ENCODE data around the gene IGF2R. TPM values are rescaled to one million over a fixed set of nuclear protein-coding genes. Genes with fewer than 3 reads are reported as not detected.

Gene IGF2R
- total RNA-seq, 6 experiments from 2014 or later, result 77.3 to 119 (median 88.1) TPM

DNA sequence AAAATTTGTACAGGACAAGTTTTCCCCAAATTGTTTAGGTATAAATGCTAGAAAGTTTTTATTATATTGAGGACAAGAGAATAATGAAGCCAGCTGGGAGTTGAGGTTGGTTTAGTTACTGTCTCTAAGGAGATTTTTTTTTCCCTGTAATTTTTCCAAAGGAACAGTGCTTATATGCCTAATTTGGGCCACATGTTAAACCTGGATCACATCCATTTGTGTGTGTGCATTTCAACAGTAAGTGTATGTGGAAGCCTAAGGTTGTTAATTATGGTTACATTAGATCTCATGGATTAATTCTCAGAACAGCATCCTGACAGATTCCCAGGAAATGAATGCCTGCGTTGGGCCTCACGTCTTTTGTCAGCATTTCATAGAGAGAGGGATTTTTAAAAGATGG is 4.5 kb downstream of the IGF2R start:
- peaks cover 78% of the 10 kb centered on the region for H3K4me1 Mint-ChIP-seq (ENCODE audit: low read depth)
- H3K9me3 Mint-ChIP-seq, result no peaks in the 10 kb centered on the region
- H3K27me3 Mint-ChIP-seq (ENCODE audit: insufficient read depth), result no peaks in the 10 kb centered on the region
- peak overlapping the region; percentile 64 for H3K27ac Mint-ChIP-seq
- H3K36me3 Mint-ChIP-seq (ENCODE audit: low read depth), result peaks cover 9% of the 10 kb centered on the region
- DNase-seq, result no peak
- H3K4me3 Mint-ChIP-seq, result no peak overlapping the region
- TF ChIP-seq, protein P1, sequence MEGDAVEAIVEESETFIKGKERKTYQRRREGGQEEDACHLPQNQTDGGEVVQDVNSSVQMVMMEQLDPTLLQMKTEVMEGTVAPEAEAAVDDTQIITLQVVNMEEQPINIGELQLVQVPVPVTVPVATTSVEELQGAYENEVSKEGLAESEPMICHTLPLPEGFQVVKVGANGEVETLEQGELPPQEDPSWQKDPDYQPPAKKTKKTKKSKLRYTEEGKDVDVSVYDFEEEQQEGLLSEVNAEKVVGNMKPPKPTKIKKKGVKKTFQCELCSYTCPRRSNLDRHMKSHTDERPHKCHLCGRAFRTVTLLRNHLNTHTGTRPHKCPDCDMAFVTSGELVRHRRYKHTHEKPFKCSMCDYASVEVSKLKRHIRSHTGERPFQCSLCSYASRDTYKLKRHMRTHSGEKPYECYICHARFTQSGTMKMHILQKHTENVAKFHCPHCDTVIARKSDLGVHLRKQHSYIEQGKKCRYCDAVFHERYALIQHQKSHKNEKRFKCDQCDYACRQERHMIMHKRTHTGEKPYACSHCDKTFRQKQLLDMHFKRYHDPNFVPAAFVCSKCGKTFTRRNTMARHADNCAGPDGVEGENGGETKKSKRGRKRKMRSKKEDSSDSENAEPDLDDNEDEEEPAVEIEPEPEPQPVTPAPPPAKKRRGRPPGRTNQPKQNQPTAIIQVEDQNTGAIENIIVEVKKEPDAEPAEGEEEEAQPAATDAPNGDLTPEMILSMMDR (IDR thresholded peaks at IDR 0.05), result no peak

DNA sequence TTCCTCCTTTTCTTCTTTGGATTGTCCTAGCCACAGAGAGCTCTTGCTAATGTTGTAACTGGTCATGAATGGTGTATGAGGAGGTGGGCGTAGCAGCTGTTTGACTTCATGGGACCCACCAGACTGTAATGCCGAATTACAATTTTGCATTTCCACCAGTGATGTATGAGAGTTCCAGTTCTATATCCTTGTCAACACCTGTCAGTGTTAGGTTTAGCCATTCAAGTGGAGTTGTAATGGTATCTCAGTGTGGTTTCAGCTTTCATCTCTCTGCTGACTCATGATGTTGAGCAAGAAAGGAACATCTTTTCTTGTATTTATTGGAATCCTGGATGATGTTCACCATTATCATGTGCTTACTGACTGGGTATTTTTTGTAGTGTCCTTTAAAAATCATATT is 5.1 kb downstream of the IGF2R start:
- H3K4me1 Mint-ChIP-seq (ENCODE audit: low read depth), result peaks cover 81% of the 10 kb centered on the region
- H3K4me3 Mint-ChIP-seq, result no peak overlapping the region
- H3K36me3 Mint-ChIP-seq (ENCODE audit: low read depth), result peaks cover 9% of the 10 kb centered on the region
- no peaks in the 10 kb centered on the region; the same call in 1 of the 2 replicates for H3K27me3 Mint-ChIP-seq (ENCODE audit: insufficient read depth)
- DNase-seq, result peak; percentile 79
- H3K27ac Mint-ChIP-seq, result peak overlapping the region; percentile 64
- no peaks in the 10 kb centered on the region for H3K9me3 Mint-ChIP-seq
- TF ChIP-seq, protein P1 (IDR thresholded peaks at IDR 0.05), result no peak

DNA sequence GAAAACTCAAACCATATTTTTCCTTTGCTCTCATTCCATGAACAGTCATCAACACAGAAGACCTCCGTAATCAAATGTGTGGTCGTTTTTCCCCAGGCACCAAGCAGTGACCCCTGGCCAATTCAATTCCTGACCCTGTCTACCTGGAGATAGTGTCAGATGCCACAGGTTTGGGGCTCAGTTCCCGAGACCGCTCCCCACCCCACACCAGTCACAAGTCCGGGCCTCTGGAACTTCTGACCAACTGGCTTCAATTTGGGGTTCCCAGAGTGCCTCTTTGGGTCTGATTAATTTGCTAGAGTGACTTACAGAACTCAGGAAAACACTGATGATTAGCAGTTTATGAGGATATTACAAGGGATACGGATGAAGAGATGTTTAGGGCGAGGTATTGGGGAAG is 6.0 kb downstream of the IGF2R start:
- H3K27me3 Mint-ChIP-seq (ENCODE audit: insufficient read depth), result no peaks in the 10 kb centered on the region; the same call in 1 of the 2 replicates
- peaks cover 87% of the 10 kb centered on the region for H3K4me1 Mint-ChIP-seq (ENCODE audit: low read depth)
- no peak for DNase-seq
- H3K9me3 Mint-ChIP-seq, result no peaks in the 10 kb centered on the region
- no peak overlapping the region for H3K4me3 Mint-ChIP-seq
- H3K36me3 Mint-ChIP-seq (ENCODE audit: low read depth), result peaks cover 12% of the 10 kb centered on the region
- peak overlapping the region; percentile 64; the same call in 1 of the 2 replicates for H3K27ac Mint-ChIP-seq
- TF ChIP-seq, protein P1 (IDR thresholded peaks at IDR 0.05), result no peak

DNA sequence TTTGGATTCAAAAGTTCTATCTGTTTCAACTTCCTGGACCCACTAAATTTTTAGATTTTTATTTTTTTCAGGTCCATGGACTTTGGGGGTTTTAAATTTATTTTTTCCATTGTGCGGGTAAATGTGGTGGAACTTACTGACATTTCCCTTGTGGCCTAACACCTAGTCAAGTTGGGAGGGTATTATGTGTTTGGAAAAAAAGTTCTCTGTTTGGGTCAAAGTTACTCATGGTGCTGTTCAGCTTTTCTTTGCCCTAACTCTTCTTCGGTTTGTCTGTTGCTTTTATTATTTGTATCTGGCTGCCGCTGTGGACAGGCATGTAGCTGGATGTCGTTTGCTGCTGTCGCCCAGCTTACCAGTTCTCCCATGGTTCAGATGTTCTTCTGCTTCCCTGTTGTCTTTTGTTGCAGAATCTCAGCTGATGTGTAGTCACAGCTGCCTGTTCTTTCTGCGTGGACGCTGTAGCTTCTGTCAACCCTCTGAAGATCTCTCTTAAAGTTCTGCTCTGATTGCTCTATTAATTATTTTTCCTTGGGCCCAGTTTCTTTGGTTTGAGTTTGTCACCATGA is 7.9 kb downstream of the IGF2R start:
- H3K27ac Mint-ChIP-seq, result peak overlapping the region; percentile 65; the same call in 1 of the 2 replicates
- no peaks in the 10 kb centered on the region for H3K9me3 Mint-ChIP-seq
- peaks cover 3% of the 10 kb centered on the region; the same call in 1 of the 2 replicates for H3K27me3 Mint-ChIP-seq (ENCODE audit: insufficient read depth)
- TF ChIP-seq, protein P1 (IDR thresholded peaks at IDR 0.05), result no peak
- DNase-seq, result no peak
- peaks cover 5% of the 10 kb centered on the region for H3K36me3 Mint-ChIP-seq (ENCODE audit: low read depth)
- peaks cover 83% of the 10 kb centered on the region for H3K4me1 Mint-ChIP-seq (ENCODE audit: low read depth)
- no peak overlapping the region; the same call in 1 of the 2 replicates for H3K4me3 Mint-ChIP-seq

DNA sequence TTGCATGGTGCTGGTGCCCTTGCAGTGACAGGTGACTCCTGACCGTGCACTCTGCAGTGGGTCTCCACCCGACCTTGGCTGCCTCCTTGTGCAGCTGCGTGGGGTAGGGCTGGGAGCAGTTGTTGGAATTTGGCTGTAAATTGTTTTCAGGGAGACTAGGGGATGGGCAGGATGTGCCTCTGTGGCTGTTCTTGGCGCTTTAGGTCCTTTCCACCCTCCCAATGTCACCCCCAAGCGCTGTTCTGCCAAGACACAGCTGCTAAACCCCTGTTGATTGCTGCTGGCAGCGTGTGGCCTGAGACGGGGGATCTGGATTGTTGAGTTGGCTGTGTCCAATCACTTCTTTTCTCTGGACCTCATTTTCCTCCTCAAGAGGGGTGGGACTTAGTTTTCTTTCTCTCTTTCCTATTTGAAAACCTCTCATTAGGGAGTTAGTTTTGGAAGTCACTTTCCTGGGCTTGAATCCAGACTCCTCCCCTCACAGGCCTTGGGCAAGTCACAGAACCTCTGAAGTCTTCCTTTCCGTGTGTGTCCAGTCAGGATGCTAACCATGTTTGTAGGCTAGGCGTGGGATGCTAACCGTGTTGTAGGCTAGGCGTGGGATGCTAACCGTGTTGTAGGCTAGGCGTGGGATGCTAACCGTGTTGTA is 8.5 kb downstream of the IGF2R start:
- peaks cover 83% of the 10 kb centered on the region for H3K4me1 Mint-ChIP-seq (ENCODE audit: low read depth)
- H3K36me3 Mint-ChIP-seq (ENCODE audit: low read depth), result peaks cover 5% of the 10 kb centered on the region
- H3K9me3 Mint-ChIP-seq, result no peaks in the 10 kb centered on the region
- H3K27me3 Mint-ChIP-seq (ENCODE audit: insufficient read depth), result peaks cover 3% of the 10 kb centered on the region; the same call in 1 of the 2 replicates
- DNase-seq, result no peak
- no peak overlapping the region; the same call in 1 of the 2 replicates for H3K4me3 Mint-ChIP-seq
- H3K27ac Mint-ChIP-seq, result peak overlapping the region; percentile 65
- TF ChIP-seq, protein P1 (IDR thresholded peaks at IDR 0.05), result no peak
